Frontal cortex (tissue), 4 donors: ENCODE results near the gene ZNF8. TPM values are rescaled to one million over a fixed set of nuclear protein-coding genes. Genes with fewer than 3 reads are reported as not detected.
"Not testable (repeated sequence)": the region's sequence is repeated elsewhere in the genome, so short reads cannot be mapped to it uniquely, and the experiment has no call there.

ENCODE experiments used
- DNase-seq, 2 donors: peaks; one replicate each; pipeline ENCODE4 v3.0.0; 2012; ENCODE audit warnings: low spot score in 2 of 2
- FAIRE-seq: peaks from 2 replicates; lab custom pipeline; 2012; peaks lifted over from hg19 to GRCh38; lab: Jason Lieb, UNC
- total RNA-seq: library from RNA; depleted of rRNA; stranded (reverse); fragments of >200 nt; gene quantifications from one replicate; pipeline ENCODE4 v1.2.3, GENCODE V29; 2014
- donor health status: control.
- donor health status: control.
- donor health status: control.

The ZNF8 gene
- 14.3 TPM for total RNA-seq

DNA sequence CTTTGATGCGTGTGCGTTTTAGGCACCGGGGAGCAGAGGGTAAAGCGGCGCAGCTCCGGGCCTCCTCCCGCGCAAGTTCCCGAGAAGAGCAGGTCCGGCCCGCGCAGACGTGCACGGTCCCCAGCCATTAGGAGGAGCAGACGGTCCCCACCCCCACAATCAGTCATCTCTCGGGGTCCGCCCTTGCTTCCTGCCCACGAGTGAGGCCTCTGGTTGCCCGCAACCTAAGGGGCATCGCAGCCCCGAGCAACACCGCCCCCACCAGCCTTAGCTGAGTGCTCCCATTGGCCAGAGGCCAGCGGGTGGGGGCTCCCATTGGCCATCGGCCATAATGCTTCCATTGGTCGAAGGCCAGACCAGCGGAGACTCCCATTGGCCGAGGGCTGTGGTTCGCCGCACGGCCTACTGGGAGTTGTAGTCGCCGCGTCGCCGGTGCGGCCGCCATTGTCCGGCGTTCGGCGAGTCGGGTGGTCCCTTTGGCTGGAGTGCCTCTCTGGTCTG lies at the start of gene ZNF8:
Gene ZNF8 (plus strand): TSS at position 415 of the 501 bp plus-strand sequence. CDS start 127 bp downstream, outside the sequence.
- FAIRE-seq: peak; percentile 28

DNA sequence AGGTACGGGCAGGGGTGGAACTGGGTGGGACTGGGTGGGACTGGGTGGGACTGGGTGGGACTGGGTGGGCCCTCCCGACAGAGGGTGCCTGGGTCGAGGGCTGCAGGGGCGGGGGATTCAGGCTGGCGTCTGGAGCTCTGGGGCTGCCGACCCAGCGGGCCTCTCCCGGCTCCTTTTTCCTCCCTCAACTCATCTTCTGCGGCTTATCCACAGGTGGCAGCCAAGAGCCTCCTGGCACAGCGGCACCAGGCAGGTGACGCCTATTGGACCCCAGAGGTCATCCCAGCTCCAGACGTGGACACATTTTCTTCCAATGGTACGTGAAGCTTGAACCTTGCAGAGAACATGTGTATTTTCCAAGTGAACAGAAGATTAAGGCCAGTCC lies 49.5 kb upstream of the ZNF8 start:
- no peak for FAIRE-seq

More for the DNA sequence above, at the start of gene ZNF8:
- DNase-seq: peak; percentile 89 to 98

GRCh38 chr19:58237324-58237723 lies 41.4 kb upstream of the ZNF8 start:
- no peak for DNase-seq
- no peak for FAIRE-seq

More for the DNA sequence above, 49.5 kb upstream of the ZNF8 start:
- peak in 1 of 2 donors; percentile 51 for DNase-seq

- FAIRE-seq (no peak), DNase-seq (no peak)
Observed at GRCh38 chr19:58243351-58243750, 35.4 kb upstream of the ZNF8 start.

GRCh38 chr19:58248886-58249285 lies 29.9 kb upstream of the ZNF8 start:
- DNase-seq (no peak), FAIRE-seq (no peak)

GRCh38 chr19:58252102-58252685 lies 26.6 kb upstream of the ZNF8 start:
- no peak for FAIRE-seq
- no peak for DNase-seq

- FAIRE-seq, DNase-seq: not testable (repeated sequence)
Observed at GRCh38 chr19:58258259-58258658, 20.5 kb upstream of the ZNF8 start.

DNA sequence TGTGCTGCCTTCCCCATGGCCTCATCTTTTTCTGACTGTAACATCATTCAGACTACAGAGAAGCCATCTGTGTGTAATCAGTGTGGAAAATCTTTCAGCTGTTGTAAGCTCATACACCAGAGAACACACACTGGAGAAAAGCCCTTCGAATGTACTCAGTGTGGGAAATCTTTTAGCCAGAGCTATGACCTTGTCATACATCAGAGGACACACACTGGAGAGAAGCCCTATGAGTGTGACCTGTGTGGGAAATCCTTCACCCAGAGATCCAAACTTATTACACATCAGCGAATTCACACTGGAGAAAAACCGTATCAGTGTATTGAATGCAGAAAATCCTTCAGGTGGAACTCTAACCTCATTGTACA lies 17.2 kb upstream of the ZNF8 start:
- FAIRE-seq (no peak), DNase-seq (no peak)

DNA sequence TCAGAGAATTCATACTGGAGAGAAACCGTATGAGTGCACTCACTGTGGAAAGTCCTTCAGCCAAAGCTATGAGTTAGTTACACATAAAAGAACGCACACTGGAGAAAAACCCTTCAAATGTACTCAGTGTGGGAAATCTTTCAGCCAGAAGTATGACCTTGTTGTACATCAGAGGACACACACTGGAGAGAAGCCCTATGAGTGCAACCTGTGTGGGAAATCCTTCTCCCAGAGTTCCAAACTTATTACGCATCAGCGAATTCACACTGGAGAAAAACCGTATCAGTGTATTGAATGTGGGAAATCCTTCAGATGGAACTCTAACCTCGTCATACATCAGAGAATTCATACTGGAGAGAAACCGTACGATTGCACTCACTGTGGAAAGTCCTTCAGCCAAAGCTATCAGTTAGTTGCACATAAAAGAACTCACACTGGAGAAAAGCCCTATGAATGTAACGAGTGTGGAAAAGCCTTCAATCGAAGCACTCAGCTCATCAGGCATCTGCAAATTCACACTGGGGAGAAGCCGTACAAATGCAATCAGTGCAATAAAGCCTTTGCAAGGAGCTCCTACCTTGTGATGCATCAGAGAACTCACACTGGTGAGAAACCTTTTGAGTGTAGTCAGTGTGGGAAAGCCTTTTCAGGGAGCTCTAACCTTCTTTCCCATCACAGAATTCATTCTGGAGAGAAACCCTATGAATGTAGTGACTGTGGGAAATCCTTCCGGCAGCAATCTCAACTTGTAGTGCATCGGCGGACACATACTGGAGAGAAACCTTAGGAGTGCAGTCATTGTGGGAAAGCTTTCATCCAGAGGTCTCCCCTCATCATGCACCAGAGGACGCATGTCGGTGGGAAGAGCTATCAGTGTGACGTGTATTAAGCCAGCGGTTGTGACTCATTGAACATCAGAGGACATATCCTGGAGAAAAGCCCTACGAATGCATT lies 16.5 kb upstream of the ZNF8 start:
- no peak for DNase-seq
- FAIRE-seq: no peak

- DNase-seq (no peak), FAIRE-seq (no peak)
Observed at GRCh38 chr19:58262922-58263296, 15.8 kb upstream of the ZNF8 start.

- no peak for DNase-seq
- FAIRE-seq: no peak
Observed at GRCh38 chr19:58265100-58265499, 13.7 kb upstream of the ZNF8 start.

- FAIRE-seq: no peak
- DNase-seq: no peak
Observed at GRCh38 chr19:58268344-58268743, 10.4 kb upstream of the ZNF8 start.

- DNase-seq: peak in 1 of 2 donors; percentile 36
- FAIRE-seq: no peak
Observed at GRCh38 chr19:58274771-58275201, 4.0 kb upstream of the ZNF8 start.

GRCh38 chr19:58275564-58275963 lies 3.2 kb upstream of the ZNF8 start:
- DNase-seq: no peak
- FAIRE-seq: no peak

DNA sequence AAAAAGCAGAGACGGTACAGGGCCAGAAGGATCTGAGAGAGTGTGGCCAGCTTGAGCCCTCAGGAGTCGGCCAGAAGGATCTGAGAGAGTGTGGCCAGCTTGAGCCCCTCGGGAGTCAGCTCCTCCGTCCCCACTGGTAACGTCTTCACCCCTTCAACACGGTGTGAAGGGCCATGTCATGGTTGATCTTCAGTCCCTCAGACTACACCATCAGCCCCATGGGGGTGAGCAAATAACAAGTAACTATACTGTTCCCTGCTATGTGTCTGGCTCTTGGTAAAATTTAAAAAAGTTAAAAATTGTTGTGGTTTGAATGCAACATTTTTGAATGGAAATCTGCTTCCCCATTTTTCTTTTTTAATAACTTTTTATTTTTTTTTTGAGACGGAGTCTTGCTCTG lies 1.6 kb upstream of the ZNF8 start:
- DNase-seq: no peak
- no peak for FAIRE-seq

- no peak for FAIRE-seq
- DNase-seq: no peak
Observed at GRCh38 chr19:58277748-58278540, 811 bp upstream of the ZNF8 start.

GRCh38 chr19:58279042-58279924 lies 528 bp downstream of the ZNF8 start:
- DNase-seq (peak; percentile 21 to 64), FAIRE-seq (no peak)

DNA sequence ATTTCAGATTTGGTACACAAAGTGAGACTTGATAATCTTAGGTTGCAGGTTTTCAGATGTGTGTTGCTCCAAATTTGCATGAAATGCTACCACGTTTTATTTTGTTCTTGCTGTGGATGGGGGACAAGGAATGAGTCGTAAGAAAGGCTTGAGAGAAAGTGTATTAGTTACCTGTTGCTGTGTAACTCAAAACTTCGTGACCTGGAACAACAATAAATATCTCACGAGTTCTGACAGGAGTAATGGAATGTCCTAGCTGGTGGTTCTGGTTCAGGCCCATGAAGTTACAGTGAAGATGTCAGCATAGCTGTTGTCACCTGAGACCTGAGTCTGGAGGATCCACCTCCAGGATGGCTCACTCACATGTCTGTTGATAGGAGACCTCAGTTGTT lies 1.2 kb downstream of the ZNF8 start:
- DNase-seq (no peak), FAIRE-seq (no peak)

DNA sequence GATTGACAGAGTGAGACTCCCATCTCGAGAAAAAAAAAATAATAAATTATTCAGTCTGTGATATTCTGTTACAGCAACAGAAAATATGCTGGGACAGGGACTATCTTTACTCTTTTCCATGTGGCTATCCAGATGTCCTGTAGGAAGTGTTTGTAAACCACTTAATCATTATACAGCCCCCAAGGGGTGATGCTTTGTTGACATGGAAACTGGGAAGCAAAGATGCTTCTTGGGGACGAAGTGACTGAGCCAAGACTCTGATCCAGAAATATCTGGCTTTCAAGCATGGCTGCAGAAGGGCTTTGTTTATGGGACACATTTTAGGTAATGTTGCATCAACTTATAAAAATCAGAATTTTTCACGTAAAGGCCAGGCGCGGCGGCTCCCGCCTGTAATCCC lies 5.4 kb downstream of the ZNF8 start:
- DNase-seq (no peak), FAIRE-seq (no peak)
